Activated CD8-positive, alpha-beta memory T cell treated with anti-CD3 and anti-CD28 coated beads for 4 hours (primary cell): Measurements from ENCODE around the gene ZFAND2B.

Experiments used
- DNase-seq, 2 donors: peaks; one replicate each; pipeline ENCODE4 v3.0.0-alpha.2; 2020; ENCODE audit warnings: low read depth in 2 of 2

The ZFAND2B gene

DNA sequence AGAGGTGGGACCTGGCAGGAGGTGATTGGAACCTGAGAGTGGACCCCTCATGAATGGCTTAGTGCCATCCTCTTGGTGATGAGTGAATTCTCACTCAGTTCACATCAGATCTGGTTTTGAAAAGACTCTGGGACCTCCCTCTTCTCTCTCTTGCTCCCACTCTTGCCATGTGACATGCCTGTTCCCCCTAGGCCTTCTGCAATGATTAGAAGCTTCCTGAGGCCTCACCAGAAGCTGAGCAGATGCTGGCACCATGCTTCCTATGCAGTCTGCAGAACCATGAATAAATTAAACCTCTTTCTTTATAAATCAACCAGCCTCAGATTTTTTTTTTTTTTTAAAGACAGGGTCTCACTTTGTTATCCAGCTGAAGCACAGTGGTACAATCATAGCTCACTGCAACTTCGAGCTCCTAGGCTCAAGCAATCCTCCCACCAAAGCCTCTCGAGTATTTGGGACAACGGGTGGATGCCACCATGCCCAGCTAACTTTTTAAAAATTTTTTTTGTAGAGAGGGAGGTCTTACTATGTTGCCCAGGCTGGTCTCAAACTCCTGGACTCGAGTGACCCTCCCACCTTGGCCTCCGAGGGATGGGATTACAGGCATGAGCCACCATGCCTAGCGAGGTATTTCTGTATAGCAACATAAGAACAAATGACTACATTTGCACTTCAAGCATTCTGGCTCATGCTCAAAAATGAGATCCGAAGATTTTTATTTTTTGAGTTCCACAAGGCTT, 2.0 kb upstream of the ZFAND2B start:
- DNase-seq, result no peak

DNA sequence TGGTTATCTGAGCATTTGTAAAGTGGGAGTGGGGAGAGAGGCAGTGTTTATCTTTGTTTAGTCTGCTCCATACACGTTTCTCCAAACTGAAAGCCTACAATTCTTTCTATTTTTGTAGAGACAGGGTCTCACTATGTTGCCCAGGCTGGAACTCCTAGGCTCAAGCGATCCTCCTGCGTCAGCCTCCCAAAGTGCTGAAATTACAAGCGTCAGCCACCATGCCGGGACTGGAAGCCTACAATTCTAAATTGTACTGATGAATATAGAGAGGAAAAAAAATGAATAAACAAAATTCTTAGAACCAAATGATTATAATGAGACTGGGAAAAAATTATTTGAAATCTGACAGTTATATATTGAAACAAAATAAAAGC, 1.4 kb upstream of the ZFAND2B start:
- no peak for DNase-seq

DNA sequence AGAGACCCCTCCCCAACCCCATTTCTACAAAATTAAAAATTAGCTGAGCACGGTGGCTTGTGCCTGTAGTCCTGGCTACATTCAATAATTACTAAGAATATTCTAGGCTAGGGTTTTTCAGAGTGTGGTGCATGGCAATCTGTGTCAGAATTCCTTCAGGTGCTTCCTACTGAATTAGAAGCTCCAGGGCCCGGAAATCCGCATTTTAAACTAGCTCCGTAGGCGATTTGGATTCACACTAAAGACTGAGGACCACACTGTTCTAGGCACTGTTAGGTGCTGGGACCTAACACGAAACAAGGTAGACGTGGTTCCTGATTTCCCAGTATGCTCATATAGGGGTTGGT, 628 bp upstream of the ZFAND2B start:
- DNase-seq, result no peak

DNA sequence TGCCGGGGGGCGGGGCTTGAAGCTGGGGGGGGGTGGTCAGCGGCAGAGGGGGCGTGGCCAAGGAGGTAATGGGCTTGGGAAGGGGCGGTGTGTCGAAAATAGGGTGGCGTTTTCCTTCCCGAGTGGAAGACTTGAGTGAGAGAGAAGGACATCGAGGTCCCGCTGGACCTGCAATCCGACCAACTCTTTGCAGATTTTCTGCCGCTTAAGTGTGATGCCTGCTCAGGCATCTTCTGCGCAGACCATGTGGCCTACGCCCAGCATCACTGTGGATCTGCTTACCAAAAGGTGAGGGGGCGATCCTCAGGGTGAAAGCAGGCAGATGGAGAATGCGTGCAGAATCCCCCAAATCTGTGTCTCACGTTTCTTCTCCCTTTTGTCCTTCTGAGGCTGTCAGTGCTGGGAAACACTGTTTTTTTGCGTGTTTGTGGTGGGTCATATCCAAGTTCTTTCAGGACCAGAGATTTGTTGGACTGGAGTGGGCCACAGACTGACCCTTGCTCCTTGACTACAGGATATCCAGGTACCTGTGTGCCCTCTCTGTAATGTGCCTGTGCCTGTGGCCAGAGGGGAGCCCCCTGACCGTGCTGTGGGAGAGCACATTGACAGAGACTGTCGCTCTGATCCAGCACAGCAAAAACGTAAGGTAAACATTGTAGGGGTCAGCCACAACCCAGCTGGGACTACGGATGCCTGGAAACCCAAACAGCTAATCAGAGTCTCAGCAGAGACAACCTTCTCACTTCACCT, 727 bp downstream of the ZFAND2B start:
- DNase-seq, result no peak

DNA sequence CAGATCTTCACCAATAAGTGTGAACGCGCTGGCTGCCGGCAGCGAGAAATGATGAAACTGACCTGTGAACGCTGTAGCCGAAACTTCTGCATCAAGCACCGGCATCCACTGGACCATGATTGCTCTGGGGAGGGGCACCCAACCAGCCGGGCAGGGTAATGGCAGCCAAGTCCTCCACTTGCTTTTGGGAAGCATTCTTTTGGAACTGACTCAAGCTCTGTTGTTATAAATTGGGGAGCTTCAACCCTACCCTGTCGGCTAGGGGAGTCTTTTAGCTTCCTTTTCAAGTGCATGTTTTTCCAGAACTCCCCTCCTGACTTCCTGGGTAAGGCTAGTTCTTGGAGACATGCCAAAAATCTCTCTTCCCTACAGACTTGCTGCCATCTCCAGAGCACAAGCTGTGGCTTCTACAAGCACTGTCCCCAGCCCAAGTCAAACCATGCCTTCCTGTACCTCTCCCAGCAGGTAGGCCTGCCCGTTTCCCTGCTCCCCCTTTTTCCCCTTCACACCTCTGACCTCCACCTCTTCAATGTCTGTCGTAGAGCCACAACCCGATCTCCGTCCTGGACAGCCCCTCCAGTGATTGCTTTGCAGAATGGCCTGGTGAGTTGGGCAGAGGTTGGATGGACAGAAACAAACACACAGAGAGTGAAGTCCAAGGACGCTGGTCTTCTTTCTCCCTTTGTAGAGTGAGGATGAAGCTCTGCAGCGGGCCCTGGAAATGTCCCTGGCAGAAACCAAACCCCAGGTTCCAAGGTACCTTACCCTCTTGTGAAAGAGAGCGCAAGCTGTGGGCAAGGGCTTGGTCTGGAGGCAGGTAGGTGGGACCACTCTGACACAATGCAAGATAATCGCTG, 1.5 kb downstream of the ZFAND2B start:
- no peak for DNase-seq

DNA sequence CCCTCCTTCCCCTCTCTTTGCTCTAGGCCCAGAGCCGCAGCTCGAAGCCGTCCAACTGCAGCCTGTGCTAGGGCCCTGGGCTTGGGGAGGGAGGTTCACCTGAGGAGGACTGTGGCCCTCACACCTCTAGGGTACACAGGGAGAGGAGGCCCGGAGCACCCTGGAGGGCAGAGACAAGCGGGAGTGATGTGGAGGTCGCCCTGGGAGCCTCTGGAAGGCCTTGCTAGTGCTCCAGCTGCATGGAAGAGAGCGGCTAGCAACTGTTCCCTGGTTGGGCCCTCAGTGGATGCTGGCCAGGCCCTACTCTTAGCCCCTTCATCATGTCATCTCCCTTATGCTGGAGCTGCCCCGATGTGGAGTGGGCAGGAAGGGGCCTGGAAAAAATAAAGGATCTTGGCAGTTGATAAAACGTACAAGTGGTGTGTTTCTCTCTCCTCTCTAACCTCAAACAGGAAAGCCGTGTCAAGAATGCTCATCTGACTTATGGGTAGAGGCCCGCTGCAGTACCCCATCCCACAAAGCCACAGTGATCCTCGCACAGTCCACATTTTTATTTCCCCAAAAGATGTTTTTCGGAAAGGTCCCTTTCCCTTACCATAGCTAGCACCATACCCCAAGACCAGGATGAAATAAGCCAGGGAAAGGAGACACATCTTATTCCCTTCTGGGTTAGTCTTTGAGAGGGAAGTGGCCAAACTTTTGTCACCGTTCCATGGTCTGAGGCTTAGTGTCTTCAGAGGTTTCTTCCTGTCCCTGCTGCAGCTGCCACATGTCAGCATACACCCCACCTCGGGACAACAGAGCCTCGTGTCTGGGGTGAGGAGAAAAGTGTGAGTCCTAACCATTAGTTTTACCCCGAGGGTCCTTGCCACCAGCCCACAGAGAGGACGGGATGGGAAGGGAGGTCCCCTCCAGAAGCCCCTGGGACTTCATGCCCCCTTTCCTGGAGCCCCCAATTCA, 2.9 kb downstream of the ZFAND2B start:
- no peak for DNase-seq

DNA sequence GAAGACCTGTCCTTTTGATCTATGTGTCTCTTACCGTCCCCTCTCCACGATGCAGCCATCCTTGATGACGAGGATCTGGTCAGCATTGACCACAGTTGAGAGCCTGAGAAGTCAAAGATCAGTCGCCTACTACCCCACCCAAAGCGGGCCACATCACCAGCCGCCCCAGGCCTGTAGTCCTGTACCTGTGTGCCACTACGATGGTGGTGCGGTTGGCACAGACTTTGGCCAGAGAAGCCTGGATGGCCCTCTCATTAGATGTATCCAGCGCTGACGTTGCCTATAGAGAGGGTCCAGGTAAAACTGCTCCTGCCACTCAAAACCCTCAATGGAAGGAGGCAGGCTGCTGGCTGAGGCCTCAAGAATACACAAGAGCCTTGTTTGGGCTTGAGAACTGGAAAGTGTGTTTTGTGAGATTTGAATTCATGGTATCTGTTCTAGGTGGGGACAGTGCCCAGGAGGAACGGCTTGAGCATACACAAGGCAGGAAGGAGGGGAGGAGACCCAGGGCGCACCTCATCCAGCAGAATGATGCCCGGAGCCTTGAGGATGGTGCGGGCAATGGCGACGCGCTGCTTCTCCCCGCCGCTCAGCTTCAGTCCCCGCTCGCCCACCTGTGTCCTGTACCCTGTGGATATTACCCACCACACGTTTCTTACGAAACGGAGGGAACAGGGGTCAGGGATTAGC, 3.8 kb downstream of the ZFAND2B start:
- DNase-seq, result no peak

DNA sequence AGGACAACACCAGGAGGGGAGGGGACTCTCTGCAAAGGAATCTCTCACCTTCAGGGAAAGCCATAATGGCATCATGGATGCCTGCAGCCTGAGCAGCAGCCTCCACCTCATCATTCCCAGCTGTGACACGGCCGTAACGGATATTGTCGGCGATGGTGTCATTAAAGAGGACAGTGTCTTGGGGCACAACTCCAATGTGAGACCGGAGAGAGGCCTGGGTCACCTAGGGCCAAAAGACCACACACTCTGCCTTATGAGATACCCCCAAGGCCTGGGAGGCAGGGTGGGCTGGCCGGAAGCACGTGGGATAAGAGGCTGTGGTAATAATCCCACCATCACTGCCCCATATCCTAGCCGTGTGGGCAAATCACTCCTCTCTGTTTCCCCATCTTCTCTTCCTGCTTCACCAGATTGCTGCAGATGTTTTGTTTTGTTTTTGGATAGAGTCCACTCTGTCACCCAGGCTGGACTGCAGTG, 4.3 kb downstream of the ZFAND2B start:
- no peak for DNase-seq

DNA sequence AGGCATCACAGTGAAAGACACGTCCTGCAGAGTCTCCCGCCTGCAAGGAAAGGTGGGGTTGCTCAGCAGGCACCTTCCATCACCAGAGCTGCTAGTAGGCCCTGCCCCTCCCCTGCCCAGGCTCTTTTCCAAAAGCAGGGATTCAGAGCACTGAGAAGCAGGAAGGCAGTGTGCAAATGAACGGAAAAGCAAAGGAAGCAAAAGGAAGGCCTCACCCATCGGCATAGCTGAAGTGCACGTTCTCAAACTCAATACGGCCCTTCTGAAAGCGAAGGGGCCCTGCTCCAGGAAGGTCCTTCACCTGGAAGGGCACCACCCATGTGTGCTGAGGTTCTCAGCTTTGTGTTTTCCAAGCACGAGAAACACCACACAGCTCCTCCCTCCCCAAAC, 6.4 kb downstream of the ZFAND2B start:
- no peak for DNase-seq

DNA sequence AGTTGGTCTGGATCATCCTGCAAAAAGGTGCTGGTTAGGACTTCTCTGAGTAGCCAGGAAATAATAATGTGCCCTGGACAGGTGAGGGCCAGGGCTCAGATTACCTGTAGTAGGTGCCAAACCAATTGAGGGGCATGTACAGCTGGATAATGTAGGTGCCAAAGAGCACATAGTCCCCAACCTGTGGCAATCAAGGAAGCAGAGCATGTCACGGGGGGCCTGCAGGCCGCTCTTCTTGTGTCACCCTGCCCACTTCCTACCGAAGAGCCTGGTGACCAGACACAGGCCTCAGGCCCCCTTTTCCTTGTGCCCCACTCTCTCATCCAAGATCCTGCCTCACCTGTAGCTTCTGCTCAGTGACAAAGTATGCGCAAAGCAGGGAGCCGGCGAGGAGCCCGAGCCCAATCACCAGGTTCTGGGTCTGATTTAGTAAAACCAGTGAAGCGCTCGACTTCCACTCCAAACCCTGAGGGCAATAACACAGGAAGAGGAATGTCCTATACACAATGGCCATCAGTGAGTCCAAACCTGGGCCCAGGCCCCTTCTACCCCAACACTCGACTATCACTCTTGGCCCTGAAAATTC, 7.0 kb downstream of the ZFAND2B start:
- no peak for DNase-seq

DNA sequence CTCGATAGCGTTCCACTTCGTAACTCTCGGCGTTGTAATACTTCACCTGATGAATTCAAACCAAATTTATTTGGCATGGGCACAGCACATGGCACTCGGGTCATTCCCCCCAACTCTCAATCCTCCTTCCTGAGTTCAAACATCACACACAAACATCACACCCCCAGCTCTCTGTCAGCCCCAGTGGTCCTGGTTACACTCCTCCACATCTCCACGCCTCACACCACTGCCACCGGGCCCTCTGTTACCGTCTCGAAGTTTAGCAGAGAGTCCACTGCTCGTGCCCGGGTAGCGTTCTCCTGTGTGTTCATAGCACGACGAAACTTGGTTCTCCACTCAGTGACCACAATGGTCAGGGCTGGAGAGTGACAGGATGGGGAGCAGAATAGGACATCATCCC, 7.6 kb downstream of the ZFAND2B start:
- DNase-seq, result no peak

DNA sequence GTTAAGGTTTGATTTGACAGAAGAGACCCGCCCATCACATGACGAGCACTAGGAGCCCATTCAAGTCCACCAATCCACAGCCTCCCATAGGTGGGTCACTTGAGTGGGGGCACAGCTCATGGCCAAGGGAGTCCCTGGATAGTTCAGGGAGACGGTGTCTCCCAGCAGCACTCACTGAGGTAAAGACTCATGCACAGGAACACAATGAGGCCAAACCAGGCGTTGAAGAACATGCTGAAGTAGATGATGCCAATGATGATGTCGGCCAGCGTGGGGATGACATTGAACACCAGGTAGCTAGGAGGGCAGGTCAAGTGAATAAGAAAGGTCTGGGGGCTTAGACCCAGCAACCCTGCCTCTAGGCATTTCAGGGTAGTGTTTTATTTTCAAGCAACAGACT, 8.2 kb downstream of the ZFAND2B start:
- DNase-seq, result no peak

DNA sequence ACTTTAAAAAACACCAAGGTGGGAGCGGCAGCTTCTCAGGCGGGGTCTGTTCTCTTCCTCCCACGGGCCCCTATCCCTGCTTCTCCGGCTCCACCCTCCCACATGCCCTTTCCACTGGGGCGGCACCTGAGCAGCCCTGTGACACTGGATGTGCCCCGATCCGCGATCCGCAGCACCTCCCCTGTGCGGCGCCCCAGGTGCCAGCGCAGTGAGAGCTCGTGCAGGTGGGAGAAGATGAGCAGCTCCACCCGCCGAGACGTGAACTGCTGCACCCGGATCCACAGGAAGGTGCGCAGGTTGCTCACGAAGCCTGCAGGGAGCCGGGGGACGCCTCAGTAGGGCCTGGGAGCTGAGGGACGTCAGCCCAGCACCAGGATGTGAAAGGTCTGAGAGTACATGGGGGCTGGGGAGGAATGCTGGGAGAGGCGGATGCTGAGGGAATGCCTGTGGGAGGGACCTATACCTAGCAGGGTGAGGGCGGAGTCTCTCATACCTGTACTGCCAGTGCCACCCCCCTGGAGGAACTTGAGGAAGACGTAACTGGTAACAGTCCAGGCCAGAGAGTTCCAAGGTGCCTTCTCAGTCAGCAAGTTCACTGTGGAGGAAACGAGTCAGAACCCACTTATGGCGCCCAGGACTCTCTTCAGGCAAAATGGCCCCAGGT, 9.4 kb downstream of the ZFAND2B start:
- DNase-seq, result no peak

DNA sequence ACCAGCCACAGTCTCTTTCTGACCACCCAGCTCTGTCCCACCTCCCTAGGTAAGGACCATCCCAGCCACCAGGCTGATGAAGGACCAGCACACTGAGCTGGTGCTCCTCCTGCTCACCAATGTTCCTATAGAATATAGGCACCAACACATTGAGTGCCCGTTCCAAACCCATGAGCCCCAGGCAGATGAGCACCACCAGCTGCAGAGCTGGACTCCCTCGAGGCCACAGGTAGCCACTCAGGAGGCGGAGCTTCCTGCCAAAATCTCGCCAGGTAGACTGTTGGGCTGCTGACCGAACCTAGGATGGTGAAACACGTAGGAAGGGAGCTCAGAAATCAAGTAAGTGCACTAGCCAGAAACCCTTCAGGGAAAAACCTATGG, 9.9 kb downstream of the ZFAND2B start:
- DNase-seq, result no peak

DNA sequence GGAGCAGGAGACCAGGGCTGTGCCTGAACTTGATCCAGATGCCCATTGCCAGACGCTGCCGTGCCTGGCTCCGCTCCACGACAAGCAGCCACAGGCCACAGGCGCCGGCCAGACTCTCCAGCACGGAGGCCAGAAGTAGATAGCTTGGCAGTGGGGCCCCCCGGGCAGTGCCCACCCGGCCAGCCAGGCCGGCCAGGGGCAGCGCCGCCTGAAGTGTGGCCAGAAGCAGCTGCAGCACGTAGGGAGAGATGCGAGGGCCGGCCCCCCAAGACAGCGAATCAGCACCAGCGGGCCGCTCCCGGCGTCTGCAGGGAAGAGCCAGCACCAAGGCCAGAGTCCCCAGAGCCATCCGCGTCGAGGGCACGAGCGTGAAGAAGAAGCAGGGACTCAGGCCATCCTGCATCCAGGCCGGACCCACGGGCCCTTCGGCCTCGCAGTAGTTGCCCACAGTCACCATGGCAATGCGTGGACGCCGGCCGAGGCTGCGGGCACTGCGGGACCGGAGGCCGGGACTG, 11.7 kb downstream of the ZFAND2B start:
- DNase-seq, result no peak

DNA sequence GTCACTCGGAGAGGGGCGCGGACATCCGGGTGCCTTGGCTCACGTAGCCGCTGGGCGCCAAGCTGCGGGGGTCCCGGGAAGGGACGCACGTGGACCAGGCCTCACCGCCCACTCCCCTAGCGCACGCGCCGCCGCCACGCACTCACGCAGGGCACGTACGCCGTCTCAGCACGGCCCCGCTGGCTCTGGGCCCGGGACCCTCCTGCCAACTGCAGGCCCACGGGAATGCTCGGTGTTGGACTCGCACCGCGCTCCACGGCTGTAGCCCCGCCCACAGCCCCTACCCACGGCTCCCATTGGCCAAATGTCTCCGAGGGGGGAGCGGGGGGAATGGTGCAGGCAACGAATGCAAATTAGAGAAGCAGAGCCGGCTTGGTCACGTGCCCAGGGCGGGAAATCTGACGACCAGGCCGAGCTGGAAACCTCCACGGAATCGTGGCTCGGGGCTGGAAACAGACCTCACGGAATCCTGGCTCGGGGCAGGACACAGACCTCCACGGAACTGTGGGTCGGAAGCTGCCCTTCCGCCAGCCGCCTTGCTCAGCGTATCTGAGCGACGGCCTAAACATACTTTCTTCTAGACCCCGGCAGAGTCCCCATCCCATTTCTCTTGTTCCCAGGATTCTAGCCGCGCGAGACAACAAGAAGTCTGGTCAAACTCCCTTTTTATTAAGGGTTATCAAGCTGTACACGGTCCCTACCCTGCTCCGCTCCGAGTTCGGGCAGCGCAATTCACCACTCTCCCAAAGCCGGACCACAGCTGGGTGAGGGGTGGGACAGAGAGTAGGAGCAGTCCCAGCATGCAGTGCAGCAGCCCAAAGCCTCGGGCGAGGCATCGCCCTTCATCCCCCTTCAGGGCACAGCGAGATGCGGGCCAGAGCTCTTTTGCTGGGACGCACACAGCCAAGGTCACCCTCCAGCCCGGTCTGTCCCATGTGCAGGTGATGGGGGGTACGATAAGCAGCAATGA, 12.4 kb downstream of the ZFAND2B start, which contains the start of gene ABCB6:
Gene ABCB6, minus strand, starts transcription at position 227 of the 970 bp plus-strand sequence. CDS start 285 bp downstream, outside the sequence.
- DNase-seq, result peak; percentile 73 to 81

DNA sequence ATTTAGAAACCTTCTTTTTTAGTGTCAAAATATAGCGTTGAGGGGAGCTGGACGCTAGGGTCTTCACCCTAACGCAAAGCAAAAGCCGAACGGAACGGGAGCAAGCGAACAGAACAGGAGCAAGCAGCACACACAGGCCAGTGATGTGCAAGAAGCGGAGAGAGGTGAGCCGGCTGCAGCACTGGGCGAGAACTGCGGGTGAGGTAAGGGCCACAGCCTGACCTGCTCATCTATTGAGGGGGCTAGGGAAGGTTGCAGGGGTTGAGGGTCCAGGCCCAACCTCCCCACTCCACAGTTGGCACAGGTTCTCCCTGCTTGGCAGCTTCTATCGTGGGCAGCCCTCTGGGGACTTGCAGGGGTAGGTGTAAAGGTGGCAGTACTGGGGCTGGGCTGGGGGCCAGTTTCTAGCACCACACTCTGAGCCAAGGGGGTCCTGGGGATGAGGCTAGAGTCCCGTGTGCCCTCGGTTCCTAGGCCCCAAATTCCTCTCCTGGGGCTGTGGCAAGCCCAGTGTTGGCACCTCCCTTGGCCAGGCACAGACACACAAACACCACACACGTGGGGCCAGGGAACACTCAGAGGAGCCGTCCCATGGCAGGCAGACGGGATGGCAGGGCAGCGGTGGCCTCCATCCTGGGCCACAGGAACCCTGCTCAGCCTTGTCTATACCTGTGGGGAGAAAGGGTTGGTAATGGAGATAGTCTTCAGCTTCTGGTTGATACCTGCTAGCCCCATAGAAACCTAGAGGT, 13.4 kb downstream of the ZFAND2B start:
- no peak for DNase-seq
